Peyer's patch (tissue), 4 donors: ENCODE results near the gene BRICD5. TPM values are rescaled to one million over a fixed set of nuclear protein-coding genes. Genes with fewer than 3 reads are reported as not detected.

ENCODE experiments used
- DNase-seq, 3 donors: peaks; one replicate each; pipeline ENCODE4 v3.0.0-alpha.2; 2017 to 2019
- H3K27ac ChIP-seq, 4 donors: fragments of 200-600 bp; sonication (generic); one replicate each; pipeline ENCODE4 v1.5.1; 2016 to 2019
- H3K27me3 ChIP-seq, 2 donors: fragments of 200-600 bp; sonication (generic); one replicate each; pipeline ENCODE4 v1.5.1; 2019
- H3K36me3 ChIP-seq, 3 donors: fragments of 200-600 bp; sonication (generic); one replicate each; pipeline ENCODE4 v1.5.1; 2016 to 2019
- H3K4me1 ChIP-seq, 4 donors: fragments of 200-600 bp; sonication (generic); one replicate each; pipeline ENCODE4 v1.5.1; 2016 to 2019
- H3K4me3 ChIP-seq, 4 donors: fragments of 200-600 bp; sonication (generic); 1 replicate in 3 of 4; 2 replicates in 1 of 4; pipeline ENCODE4 v1.5.1; 2016 to 2019; ENCODE audit warnings: mild to moderate bottlenecking in 1 of 4
- H3K9me3 ChIP-seq, 4 donors: fragments of 200-600 bp; sonication (generic); one replicate each; pipeline ENCODE4 v1.5.1; 2016 to 2019; ENCODE audit warnings: mild to moderate bottlenecking in 1 of 4
- POLR2A ChIP-seq, 2 donors: fragments of 450-650 bp; IDR thresholded peaks; one replicate each; pipeline ENCODE4 v1.5.1; 2017; ENCODE audit warnings: antibody characterized with exemption in 2 of 2, mild to moderate bottlenecking in 2 of 2, moderate library complexity in 2 of 2
- total RNA-seq, 4 donors: library from RNA; depleted of rRNA; stranded (reverse); fragments of >200 nt; gene quantifications; one replicate each; pipeline ENCODE4 v1.1.0, GENCODE V29; 2016
- TF ChIP-seq, protein P1 (sequence below), 6 experiments: fragments of 450-650 bp in 4 of 6; fragments of 200-600 bp in 2 of 6; sonication (generic) in 1 of 6; IDR thresholded peaks; one replicate each; pipeline ENCODE4 v1.5.1; 2017 to 2019; ENCODE audit warnings: antibody characterized with exemption in 6 of 6, mild to moderate bottlenecking in 3 of 6, moderate library complexity in 1 of 6

The BRICD5 gene
- total RNA-seq, 4 donors from 2014 or later: 13.3 to 44.6 (median 19.8) TPM

DNA sequence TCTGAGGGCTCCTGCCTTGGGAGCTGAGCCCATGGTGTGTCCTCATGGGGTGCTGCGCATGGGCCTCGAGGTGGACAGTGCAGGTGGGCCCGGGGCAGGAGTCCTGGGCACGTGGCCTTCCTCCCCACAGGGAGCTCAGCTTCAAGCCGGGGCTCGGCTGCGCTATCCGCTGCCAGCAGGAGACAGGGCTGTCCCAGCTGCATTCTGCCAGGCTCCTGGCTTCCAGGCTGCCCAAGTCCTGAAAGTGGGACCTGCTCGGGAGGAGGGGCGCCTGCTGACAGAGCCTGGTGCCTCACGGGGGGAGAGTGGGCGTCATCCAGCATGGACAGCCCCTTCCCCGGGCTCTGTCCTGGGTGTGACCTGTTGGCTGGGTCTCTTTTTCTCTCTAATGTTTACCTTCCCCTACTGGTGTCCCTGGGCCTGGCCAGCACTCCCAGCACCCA lies 48.0 kb downstream of the BRICD5 start:
- DNase-seq: no peak
- H3K36me3 ChIP-seq: peaks cover 0 to 10% (median 0%) of the 10 kb centered on the region in 3 donors
- H3K4me3 ChIP-seq: no peak overlapping the region
- H3K4me1 ChIP-seq: peaks cover 0 to 85% (median 16%) of the 10 kb centered on the region in 4 donors
- no peaks in the 10 kb centered on the region for H3K27me3 ChIP-seq
- TF ChIP-seq POLR2A (IDR thresholded peaks at IDR 0.05): no peak
- TF ChIP-seq, protein P1, sequence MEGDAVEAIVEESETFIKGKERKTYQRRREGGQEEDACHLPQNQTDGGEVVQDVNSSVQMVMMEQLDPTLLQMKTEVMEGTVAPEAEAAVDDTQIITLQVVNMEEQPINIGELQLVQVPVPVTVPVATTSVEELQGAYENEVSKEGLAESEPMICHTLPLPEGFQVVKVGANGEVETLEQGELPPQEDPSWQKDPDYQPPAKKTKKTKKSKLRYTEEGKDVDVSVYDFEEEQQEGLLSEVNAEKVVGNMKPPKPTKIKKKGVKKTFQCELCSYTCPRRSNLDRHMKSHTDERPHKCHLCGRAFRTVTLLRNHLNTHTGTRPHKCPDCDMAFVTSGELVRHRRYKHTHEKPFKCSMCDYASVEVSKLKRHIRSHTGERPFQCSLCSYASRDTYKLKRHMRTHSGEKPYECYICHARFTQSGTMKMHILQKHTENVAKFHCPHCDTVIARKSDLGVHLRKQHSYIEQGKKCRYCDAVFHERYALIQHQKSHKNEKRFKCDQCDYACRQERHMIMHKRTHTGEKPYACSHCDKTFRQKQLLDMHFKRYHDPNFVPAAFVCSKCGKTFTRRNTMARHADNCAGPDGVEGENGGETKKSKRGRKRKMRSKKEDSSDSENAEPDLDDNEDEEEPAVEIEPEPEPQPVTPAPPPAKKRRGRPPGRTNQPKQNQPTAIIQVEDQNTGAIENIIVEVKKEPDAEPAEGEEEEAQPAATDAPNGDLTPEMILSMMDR (IDR thresholded peaks at IDR 0.05): no peak
- H3K27ac ChIP-seq: peak overlapping the region; percentile 64 to 94 (median 82)
- no peaks in the 10 kb centered on the region for H3K9me3 ChIP-seq

DNA sequence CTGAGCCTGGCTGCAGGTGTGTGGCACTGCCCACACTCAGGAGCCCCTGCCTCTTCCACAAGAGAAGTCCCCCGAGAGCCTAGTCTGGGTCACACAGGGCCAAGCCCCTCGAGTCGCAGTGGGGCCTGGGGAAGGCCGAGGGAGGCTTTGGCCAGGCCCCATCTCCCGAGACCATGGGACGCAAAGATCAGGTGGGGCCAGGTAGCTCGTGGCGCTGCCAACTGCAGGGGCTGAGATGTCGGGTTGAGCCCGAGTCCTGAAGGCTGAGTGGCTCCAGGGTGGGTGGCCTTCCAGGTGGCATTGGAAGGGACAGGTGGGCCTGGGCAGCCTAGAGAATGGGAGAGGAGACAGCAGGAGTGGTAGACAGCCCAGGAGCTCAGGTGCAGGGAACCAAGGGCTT lies 48.8 kb downstream of the BRICD5 start:
- DNase-seq: no peak
- peak overlapping the region; percentile 53 to 94 (median 77) for H3K27ac ChIP-seq
- peaks cover 0 to 7% (median 0%) of the 10 kb centered on the region in 3 donors for H3K36me3 ChIP-seq
- H3K4me3 ChIP-seq: no peak overlapping the region
- H3K27me3 ChIP-seq: no peaks in the 10 kb centered on the region
- H3K9me3 ChIP-seq: no peaks in the 10 kb centered on the region
- H3K4me1 ChIP-seq: peaks cover 2 to 87% (median 21%) of the 10 kb centered on the region in 4 donors
- TF ChIP-seq, protein P1 (IDR thresholded peaks at IDR 0.05): no peak
- TF ChIP-seq POLR2A (IDR thresholded peaks at IDR 0.05): no peak

DNA sequence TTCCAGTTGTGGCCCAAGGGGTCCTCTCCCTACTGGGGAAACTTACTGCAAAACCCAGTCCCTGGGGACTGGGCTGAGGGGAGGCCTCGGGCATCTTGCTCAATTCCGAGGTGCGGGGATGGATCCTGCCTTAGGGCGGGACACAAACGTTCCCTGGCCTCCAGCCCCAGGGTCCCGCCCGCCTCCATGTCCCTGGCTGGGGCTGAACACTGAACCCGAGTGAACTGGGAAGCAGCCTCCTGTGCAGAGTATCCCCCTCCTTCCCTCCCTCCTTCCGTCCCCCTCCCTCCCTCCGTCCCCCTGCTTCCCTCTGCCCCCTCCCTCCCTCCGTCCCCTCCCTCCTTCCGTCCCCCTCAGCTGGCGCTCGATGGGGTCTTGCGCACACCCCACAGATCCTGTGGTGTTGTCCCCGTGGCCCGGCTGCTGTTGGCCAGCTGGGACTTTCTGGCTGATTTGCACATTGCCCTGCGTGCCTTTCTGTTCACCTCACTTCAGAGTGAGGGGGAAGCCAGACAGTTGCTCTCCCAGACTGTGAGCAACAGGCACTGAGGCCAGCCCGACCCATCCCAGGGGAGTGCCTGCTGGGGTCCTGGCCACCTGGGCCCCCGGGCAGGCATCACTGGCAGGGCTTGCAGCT lies 49.6 kb downstream of the BRICD5 start:
- peaks cover 11 to 85% (median 22%) of the 10 kb centered on the region in 4 donors for H3K4me1 ChIP-seq
- peaks cover 0 to 4% (median 0%) of the 10 kb centered on the region in 3 donors for H3K36me3 ChIP-seq
- H3K4me3 ChIP-seq: no peak overlapping the region
- DNase-seq: peak in 2 of 3 donors; percentile 21 to 71
- no peaks in the 10 kb centered on the region for H3K27me3 ChIP-seq
- TF ChIP-seq POLR2A (IDR thresholded peaks at IDR 0.05): no peak
- TF ChIP-seq, protein P1 (IDR thresholded peaks at IDR 0.05): no peak
- H3K9me3 ChIP-seq: no peaks in the 10 kb centered on the region
- H3K27ac ChIP-seq: peak overlapping the region; percentile 53 to 78 (median 66)

Other genes starting within 250 kb of the BRICD5 start
- gene RPS2, start 246.0 kb downstream of the BRICD5 start, total RNA-seq: 1,000 to 10,000 TPM in 3 of 4 donors, 100 to 1,000 TPM in 1; 736 to 1,881 (median 1,543) TPM
- not detected for gene RNF151, start 244.0 kb downstream of the BRICD5 start, total RNA-seq
- gene TBL3, start 238.8 kb downstream of the BRICD5 start, total RNA-seq: 10 to 100 TPM; 19.8 to 50.8 (median 39.1) TPM
- 10 to 100 TPM in 3 of 4 donors, 1 to 10 TPM in 1; 8.6 to 23.1 (median 11.3) TPM for gene NOXO1, start 229.4 kb downstream of the BRICD5 start, total RNA-seq
- 100 to 1,000 TPM in 1 of 4 donors, 10 to 100 TPM in 3; 31.4 to 102 (median 83.1) TPM for gene GFER, start 226.7 kb downstream of the BRICD5 start, total RNA-seq
- 1 to 10 TPM in 3 of 4 donors, not detected in 1; 1.3 to 3.9 (median 3.3) TPM for gene SYNGR3, start 220.9 kb downstream of the BRICD5 start, total RNA-seq
- gene ZNF598, start 201.0 kb downstream of the BRICD5 start, total RNA-seq: 10 to 100 TPM; 48.5 to 84.0 (median 51.4) TPM
- gene NPW, start 191.1 kb downstream of the BRICD5 start, total RNA-seq: 1 to 10 TPM in 2 of 4 donors, not detected in 2; 2.8 to 9.1 TPM
- 100 to 1,000 TPM in 1 of 4 donors, 10 to 100 TPM in 3; 21.5 to 104 (median 30.2) TPM for gene NHERF2, start 184.0 kb downstream of the BRICD5 start, total RNA-seq
- gene NTHL1, start 163.0 kb downstream of the BRICD5 start, total RNA-seq: 10 to 100 TPM; 14.9 to 28.8 (median 19.9) TPM
- gene TSC2, start 162.9 kb downstream of the BRICD5 start, total RNA-seq: 100 to 1,000 TPM in 3 of 4 donors, 10 to 100 TPM in 1; 98.4 to 220 (median 141) TPM
- gene PKD1, start 75.0 kb downstream of the BRICD5 start, total RNA-seq: 100 to 1,000 TPM in 3 of 4 donors, 10 to 100 TPM in 1; 64.6 to 305 (median 188) TPM
- 10 to 100 TPM; 17.9 to 33.8 (median 24.3) TPM for gene RAB26, start 62.2 kb downstream of the BRICD5 start, total RNA-seq
- gene TRAF7, start 55.1 kb downstream of the BRICD5 start, total RNA-seq: 100 to 1,000 TPM in 1 of 4 donors, 10 to 100 TPM in 3; 51.2 to 120 (median 79.3) TPM
- not detected for gene CASKIN1, start 14.3 kb downstream of the BRICD5 start, total RNA-seq
- gene MLST8, start 5.4 kb downstream of the BRICD5 start, total RNA-seq: 10 to 100 TPM; 45.7 to 95.7 (median 69.4) TPM
- gene PGP, start 4.0 kb upstream of the BRICD5 start, total RNA-seq: 10 to 100 TPM; 21.7 to 25.6 (median 23.1) TPM
- 100 to 1,000 TPM in 1 of 4 donors, 10 to 100 TPM in 3; 35.6 to 124 (median 76.2) TPM for gene E4F1, start 12.7 kb upstream of the BRICD5 start, total RNA-seq
- gene DNASE1L2, start 25.6 kb upstream of the BRICD5 start, total RNA-seq: 1 to 10 TPM in 3 of 4 donors, not detected in 1; 2.0 to 2.8 (median 2.5) TPM
- 100 to 1,000 TPM in 2 of 4 donors, 10 to 100 TPM in 2; 60.2 to 114 (median 95.6) TPM for gene ECI1, start 40.7 kb upstream of the BRICD5 start, total RNA-seq
- 100 to 1,000 TPM in 3 of 4 donors, 10 to 100 TPM in 1; 71.5 to 155 (median 122) TPM for gene RNPS1, start 57.3 kb upstream of the BRICD5 start, total RNA-seq
- gene ABCA3, start 129.9 kb upstream of the BRICD5 start, total RNA-seq: 1 to 10 TPM; 3.2 to 6.6 (median 4.6) TPM
- gene CCNF, start 218.6 kb upstream of the BRICD5 start, total RNA-seq: 10 to 100 TPM in 1 of 4 donors, 1 to 10 TPM in 3; 4.7 to 19.8 (median 6.9) TPM
- gene TEDC2, start 249.2 kb upstream of the BRICD5 start, total RNA-seq: 10 to 100 TPM in 1 of 4 donors, 1 to 10 TPM in 3; 1.4 to 13.2 (median 3.7) TPM